Subcutaneous adipose tissue (tissue), 4 donors: ENCODE data around the gene STK17B. TPM values are rescaled to one million over a fixed set of nuclear protein-coding genes. Genes with fewer than 3 reads are reported as not detected.

Experiments used
- CTCF ChIP-seq: fragments of 450-650 bp; IDR thresholded peaks from one replicate; pipeline ENCODE4 v1.5.1; 2016; ENCODE audit warnings: low read depth, mild to moderate bottlenecking, control low read depth, antibody characterized with exemption, moderate library complexity
- total RNA-seq, 4 donors: library from RNA; depleted of rRNA; stranded (reverse); fragments of >200 nt; gene quantifications; one replicate each; pipeline ENCODE4 v1.1.0, GENCODE V29; 2016

Gene STK17B
- total RNA-seq, 4 donors from 2014 or later: 49.0 to 109 (median 102) TPM

GRCh38 chr2:196083601-196084000 is 87.8 kb downstream of the STK17B start:
- TF ChIP-seq CTCF: no peak

Other genes starting within 250 kb of the STK17B start
- gene DNAH7, start 102.7 kb downstream of the STK17B start, total RNA-seq: 1 to 10 TPM in 3 of 4 donors, under 1 TPM in 1; 0.82 to 2.3 (median 1.8) TPM